NK-92 treated with Interleukin-12 subunit alpha and Interleukin-12 subunit beta, amount 100 ng/mL, for 24 hours (cell line): ENCODE measurements around the gene PPFIA4.

Experiments used
- DNase-seq: peaks from one replicate; lab custom pipeline; 2025; lab: John Stamatoyannopoulos, UW

Gene PPFIA4

DNA sequence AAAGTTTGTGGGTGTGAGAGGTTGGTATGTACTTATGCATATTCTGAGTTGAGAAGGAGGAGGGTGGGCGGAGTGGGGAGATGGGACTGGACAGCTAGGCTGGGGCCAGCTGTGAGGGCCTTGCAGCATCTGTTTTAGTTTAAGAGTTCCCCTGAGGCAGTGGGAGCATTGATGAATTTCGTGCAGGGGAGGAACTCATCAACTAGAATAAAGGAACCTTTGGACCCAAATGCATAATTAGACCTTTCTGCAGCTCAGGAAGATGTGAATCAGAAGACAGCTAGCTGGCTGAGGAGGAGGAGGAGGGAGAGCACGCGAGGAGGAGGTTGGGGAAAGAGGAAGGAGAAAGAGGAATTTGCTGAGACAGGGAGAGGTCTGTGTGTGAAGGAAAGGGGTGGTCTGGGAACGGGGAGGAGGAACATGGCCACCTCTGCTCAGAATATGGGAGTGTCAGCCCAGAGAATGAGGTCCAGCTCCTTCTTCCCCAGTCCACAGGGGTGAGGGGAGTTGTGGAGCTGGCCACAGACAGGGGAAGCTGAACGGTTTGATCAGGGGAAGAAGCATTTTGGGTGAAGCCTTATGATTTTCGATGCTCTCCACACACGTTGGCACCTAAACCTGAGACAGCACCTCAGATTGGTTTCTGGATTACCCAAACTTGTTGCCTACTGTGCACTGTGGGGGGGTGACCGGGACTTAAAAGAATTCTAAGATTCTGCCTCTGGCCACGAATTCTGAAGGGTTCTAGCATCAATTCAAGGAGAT, 31.8 kb downstream of the PPFIA4 start:
- DNase-seq = no peak

DNA sequence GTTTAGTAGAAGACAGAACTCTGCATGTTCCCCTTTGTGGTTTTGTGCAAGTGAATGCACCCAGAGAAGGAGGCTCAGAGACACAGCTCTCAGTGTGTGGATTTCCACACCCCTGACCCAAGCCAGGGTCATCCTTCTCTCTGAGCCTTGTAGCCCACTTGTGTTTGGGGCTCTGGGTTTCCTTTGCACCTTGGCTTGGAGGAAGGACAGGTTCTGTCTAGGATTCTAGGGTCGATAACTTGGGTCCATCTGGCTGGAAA, 32.3 kb downstream of the PPFIA4 start:
- DNase-seq = no peak

DNA sequence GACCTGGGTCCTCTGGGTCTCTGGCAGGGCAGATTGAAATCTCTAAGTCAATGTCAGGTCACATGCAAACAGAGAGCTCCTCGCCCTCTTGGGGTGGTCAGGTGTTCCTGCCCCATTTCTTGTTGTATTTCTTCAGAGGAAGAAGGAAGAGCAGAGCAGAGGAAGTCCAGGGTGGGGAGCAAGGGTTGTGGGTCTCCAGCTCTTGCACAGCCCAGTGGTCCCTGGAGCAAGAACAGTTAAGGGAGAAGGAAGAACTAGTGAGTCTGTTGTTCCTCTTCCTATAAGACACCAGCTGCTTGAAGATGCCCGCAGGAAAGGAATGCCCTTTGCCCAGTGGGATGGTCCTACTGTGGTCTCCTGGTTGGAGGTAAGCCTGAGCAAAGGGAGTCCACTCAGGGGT, 33.2 kb downstream of the PPFIA4 start:
- no peak for DNase-seq

DNA sequence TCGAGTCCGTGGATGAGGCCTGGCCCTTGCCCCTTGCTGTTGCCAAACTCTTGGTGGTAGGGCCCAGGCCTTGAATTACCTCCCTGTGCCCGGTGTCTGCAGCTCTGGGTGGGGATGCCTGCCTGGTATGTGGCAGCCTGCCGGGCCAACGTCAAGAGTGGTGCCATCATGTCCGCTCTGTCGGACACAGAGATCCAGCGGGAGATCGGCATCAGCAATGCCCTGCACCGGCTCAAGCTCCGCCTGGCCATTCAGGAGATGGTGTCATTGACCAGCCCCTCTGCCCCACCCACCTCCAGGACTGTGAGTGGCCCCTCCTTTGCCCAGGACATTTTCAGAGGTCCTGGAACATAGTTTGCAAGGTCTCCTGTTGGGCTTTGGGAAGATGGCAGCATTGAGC, 33.8 kb downstream of the PPFIA4 start:
- no peak for DNase-seq

DNA sequence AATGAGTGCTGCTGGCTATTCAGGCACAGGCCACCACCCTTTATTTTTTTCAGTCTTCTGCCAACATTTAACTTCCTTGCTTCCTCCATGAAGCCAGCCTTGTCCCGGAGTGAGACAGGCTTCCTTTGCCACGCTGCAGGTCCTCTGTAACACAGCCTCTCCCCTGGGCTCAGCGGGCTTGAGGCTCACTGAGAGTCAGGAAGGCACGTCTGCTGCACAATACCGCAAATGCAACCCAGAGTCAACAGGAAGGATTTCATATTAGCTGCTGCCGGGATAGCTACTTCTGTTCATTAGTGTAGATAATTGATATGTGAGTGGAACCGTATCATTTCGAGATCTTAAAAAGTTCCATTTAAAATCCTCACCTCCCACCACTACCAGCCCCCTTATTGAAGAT, 37.0 kb downstream of the PPFIA4 start:
- no peak for DNase-seq

DNA sequence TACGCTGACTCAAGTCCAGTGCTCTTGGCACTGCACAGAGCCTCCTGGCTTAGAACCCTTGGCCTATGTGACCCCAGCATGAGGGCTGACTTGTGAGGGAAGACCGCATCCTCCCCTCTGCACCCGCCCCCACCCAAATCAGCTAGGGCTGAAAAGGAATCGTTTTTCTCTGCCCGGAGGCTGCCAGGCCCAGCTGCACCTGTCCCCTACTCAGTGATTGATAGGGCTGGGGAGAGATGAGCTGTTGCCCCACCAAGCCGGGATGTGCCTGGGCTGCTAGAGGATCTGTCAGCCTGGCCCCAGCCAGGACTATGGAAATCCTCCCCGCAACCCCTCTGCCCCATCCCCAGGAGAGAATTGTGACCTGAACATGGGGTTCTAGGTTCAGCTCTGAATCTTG, 38.9 kb downstream of the PPFIA4 start:
- no peak for DNase-seq

DNA sequence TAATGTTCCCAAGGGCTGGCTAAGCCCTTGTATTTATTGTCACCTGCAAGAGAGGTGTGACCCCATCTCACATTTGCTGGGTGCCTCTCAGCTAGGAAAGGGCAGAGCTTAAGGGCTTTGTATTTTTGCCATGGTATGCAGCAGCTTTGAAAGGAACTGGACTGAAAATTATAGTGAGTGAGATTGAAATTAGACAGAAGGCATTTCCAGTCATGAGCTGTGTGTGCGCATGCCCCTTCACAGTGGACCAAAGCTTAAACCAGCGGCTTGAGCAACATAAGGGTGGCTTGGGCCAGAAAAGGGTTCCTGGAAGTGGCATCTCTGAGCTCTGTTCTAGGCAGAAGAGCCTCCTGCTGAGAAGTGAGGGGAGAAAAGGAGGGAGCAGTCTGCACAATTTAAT, 39.7 kb downstream of the PPFIA4 start:
- no peak for DNase-seq

DNA sequence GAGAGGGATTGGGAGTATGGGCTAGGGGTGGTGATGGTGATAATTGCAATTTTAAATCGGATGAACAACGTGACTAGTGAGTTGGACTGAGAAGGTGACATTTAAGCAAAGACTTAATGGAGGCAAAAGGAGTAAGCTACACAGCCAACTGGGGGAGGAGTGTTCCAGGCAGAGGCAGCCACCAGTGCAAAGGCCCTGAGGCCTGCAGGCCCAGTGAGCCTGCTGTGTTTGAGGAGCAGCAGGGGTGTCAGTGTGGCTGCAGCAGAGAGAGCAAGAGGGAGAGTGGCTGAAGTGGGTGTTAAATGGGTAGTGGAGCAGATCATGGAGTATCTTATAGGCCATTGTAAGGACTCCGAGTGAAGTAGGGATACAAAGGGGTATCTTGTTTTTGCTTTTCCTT, 40.7 kb downstream of the PPFIA4 start:
- no peak for DNase-seq

DNA sequence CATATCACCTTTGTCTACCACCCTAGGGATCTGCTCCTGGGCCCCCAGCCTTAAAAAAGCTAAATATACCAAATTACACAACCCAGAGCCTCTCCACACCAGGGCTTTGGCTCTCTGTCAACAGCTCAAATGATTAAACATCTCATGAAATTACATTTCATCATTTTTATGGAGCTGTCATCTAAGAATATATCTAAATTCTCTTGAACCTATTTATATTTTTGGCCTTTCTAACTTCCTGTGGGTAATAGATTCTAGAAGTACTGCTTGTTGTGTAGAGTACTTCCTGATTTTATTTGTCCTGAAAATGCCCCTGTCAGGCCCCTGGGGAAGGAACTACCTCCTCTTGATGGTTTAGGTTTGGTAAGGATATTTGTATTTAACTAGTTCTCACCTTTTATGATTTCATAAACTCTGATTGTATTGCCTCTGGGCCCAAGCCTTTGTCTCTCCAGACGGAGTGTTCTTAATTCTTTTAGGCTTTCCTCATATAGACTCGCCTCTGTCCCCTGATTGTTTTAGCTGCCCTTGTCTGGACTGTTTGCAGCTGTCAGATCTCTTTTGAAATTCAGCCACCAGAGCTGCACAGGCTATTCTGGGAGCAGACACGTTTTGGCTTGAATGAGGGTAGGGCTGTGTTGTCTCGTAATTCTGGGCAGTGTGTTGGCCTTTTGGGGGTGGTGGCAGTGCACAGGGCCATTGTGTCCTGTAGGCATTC, 42.9 kb downstream of the PPFIA4 start:
- no peak for DNase-seq

DNA sequence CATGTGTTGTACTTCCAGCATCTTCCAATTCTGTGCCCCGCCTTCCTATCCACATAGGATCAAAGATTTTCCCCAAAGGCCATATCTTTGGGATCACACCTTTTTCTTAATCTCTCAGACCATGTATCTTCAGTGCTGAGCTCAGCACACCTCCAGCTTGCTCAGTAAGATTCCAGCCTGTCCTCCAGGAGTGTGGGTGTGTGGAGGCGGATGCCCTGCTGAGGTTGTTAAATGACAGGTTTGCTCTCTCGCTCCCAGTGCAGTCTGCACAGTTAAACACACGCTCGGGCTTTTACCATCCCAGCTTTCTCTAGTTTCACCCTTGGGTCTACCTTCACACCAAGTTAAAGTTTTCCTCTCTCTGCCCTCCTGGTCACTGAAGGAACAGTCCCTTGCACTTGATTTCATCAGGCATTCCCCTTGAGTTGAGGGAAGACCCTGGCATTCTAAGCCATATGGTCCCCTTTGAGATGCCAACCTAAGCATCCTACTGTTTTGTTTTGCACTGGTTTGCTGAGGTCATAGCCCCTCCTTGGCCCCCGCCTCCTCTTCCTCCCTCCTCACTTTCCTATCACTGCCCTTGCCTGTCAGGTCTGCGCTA, 45.8 kb downstream of the PPFIA4 start:
- DNase-seq = no peak

DNA sequence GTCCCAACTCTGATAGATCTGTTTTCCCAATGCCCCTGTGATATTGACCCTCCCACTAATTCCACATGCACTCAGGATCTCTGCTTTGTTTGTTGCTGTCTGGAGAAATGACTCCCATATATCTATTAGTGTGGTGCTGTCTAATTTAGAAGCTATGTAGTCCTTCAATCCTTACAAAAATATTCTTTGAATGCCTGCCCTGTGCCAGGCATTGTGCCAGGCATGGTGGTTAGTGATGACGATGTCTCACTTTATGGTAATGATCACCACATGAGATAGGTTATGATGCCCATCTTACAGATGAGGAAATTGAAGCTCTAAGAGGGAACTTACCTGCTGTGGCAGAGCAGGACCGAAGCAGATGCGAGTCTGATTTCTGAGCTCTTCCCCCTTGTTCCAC, 46.6 kb downstream of the PPFIA4 start:
- DNase-seq = no peak

DNA sequence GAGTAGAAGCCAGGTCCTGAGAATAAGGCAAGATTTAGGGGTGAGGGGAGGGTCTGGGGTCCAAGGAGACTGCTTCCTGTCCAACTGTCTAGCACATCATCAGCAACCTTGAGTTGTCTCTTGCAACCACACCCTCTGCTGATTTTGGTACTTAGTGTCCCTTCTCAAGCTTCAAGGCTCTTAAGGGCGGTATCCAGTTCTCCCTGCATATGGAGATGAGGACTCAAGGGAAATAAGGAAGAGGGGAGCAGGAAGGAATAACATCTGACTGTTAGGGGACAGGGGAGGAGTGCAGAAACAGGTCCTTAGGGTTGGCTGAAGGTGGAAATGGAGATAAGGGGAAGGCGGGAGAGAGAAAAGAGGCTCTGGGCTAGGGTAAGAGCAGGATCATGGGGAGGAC, 47.2 kb downstream of the PPFIA4 start:
- DNase-seq = no peak

DNA sequence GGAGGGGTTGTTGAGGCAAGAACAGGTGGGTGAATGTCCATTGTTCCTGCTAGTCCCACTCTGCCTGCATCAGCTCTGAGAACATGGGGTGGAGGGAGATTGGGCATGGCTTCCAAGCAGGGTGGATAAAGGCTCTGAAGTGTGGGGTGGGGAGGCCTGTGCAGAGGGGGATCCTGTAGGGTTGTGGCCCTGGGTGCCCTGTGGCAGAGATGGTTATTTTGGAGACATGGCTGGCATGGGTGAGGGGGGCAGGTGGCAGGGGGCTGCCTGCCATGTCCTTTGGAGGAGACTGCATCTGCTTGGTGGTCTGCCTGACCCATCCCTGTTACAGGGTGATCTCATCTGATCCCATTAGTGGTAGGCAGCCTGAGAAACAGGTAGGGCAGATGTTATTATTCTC, 48.3 kb downstream of the PPFIA4 start:
- DNase-seq = no peak

DNA sequence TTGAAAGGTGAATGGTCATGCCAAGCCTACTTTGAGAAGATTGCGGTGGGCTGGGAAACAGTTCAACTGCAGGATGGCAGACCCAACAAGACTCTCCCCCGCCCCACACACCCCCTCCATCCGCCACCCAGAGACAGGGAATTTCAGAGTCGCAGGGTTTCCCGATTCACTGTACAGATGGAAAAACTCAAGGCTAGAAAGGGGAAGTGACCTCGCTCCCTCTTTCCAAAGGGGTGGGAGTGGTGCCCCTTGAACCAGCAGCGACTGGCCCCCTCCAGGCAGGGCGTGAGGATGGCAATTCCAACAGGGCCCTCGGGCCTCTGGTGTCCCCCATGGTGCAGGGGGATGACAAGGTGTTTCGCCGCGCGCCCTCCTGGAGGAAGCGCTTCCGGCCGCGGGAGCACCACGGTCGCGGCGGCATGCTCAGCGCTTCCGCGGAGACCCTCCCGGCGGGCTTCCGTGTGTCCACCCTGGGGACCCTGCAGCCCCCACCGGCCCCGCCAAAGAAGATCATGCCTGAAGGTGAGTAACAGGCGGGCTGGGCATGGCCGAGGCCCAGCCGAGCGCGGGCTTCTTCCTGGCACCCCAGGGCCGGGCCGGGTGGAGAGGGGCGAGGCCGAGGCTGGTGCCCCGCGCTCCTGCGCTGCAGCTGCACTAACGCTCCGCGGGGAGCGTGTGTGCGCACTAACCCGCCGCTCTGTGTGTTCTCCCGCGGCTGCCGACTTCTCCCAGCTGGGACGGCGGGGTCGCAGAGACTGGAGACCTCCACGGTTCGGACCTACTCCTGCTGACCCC, 49.1 kb downstream of the PPFIA4 start:
- no peak for DNase-seq

DNA sequence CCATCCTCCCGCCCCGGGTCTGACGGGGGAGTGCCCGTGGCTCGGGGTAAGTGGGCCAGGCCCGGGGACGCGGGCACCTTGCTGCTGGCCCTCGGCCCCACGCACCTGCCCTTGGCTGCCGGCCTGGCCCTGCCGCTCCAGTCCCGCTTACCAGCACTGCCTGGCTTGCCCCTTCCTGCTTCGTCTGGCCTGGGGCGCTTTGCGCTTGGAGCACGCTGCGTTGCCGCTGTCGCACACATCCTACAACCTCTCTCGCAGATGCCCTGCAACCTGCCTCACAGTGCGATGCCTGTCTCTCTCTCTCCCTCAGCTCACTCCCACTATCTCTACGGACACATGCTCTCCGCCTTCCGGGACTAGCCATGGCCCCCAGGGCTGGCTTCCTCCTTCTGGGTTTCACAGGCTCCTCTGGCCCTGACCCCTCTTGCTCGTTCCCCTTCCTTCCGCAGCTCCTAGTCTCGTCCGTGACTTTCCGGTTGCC, 49.8 kb downstream of the PPFIA4 start:
- no peak for DNase-seq

DNA sequence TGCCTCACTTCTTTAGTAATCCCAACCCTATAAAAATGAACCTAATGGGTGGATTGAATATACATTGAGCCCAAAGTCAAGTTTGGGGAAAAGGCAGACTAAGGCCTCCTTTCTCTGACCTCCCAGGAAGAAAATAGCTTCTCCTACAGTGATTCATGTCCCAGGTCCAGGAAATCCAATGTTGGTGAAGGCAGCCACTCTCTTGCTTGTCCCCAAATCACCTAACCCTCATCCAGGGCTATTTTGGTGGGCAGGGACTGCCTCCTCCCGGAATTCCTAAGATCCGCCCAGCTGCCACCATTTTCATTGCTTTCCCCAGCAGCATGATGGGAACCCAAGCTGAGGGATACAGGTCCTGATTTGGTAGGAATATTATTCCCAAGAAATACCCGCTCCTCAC, 51.1 kb downstream of the PPFIA4 start:
- no peak for DNase-seq

DNA sequence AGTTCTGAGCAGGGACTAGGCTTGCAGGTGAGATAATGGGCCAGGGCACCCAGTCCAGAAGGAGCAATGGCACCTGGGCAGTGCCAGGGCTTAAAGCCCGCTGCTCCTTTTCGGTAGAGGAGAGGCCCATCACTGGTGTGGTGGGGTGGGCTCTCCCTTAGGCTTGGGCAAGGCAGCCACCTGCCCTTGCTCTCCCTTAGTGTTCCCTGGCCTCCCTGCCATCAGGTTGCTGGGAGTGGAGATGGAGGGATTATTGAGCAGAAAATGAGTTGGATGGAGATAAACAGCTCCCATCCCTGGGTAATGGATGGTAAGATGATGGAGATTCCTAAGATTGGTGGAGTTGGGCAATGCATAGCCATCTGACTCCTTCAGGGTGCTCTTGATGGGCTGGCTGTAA, 51.7 kb downstream of the PPFIA4 start:
- no peak for DNase-seq

DNA sequence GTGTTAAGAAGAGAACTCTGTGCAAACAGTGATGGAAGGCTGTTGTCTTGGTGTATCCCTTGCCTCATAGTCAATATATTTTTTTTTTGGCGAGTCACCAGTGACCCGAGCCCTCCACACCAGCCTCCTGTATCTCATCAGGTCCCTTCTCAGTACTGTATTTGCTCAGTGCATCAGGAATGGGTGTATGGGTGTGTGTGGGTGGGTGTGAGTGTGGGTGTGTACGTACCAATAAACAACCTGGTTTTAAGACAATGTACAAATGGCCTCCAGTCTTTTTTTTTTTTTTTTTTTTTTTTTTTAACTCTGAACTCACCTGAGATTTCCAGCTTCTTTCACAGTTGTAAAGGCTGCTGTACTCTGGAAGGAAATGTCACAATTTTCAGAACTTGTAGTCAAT, 52.2 kb downstream of the PPFIA4 start:
- no peak for DNase-seq

DNA sequence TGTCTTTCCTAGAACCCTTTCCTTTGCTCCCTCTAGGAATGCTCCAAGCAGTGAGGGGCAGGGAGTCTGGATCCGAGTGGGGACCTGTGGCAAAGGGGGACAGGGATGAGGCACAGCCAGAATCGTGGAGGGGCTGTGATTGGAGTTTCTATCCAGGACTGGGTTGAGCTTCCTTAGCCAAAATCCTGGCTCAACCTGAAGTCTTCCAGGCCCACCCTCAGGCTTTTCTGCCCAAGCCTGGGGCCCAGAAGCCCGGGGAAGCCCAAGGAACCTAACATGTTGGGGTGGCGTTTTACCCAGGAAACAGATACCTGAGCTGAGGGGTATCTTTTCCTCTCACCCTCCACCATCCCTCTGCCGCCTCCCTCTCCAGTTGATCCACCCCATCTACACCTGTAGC, 54.2 kb downstream of the PPFIA4 start:
- DNase-seq = no peak

DNA sequence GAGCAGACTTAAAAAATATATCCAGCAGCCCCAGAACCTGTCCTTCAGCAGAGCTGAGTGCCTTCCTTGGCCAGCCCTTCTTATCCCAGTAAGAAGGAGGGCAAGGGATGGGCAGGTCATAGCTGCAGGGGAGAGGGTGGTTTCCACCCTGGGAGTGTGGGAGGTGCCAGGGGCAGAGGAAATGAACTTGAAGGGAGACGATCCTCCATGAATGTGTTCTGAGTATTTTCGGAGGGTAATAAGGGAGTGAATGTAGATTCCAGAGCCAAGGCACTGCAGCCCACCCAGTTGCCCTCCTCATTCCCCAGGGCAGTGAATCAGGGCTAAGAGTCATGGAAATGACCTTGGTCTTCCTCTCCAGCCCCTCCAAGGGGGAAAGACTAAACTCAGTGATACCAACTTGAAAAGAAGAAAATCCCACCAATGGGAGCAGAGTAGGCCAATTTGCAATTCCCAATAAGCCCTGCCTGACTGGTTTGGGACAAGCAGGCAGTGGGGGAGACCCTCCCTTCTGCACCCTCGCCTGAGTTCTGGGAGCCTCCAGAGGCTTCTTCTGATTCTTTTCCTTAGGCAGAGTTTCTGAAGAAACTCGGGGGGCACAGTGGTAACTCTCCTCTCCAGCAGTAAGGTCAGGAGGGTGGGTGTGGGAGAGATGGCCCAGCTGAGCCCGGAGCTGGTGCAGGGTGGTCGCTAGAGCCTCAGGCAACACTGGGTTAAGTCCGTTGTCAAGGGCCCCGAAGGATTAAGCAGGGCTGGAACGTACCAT, 55.4 kb downstream of the PPFIA4 start:
- no peak for DNase-seq

DNA sequence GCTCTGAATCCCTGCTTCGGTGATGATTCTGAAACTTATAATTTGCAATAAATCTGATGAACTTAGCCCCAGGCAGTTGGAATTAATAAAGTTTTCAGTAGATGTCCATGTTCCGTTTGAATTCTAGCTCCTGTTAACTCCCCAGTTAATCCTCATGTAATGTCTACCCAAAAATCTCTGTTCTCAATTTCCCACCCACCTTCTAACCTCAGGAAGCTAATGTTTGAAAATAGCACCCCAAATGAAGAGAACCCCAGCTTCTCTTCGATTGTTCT, 55.9 kb downstream of the PPFIA4 start:
- DNase-seq = no peak
